Osteocyte (in vitro differentiated cells): ENCODE data around the gene PPFIA2. TPM values are rescaled to one million over a fixed set of nuclear protein-coding genes. Genes with fewer than 3 reads are reported as not detected.

Experiments used
- DNase-seq: peaks from one replicate; pipeline ENCODE4 v3.0.0; 2021; ENCODE audit warnings: mixed read lengths; ENCODE audit not compliant: unreplicated experiment; ENCODE audit errors: extremely low spot score
- H3K27ac Mint-ChIP-seq: one replicate; pipeline ENCODE4 v1.8.0; 2021; ENCODE audit warnings: mild to moderate bottlenecking, mixed read lengths; ENCODE audit not compliant: unreplicated experiment
- H3K27me3 Mint-ChIP-seq: one replicate; pipeline ENCODE4 v1.8.0; 2021; ENCODE audit warnings: mixed read lengths; ENCODE audit not compliant: unreplicated experiment
- H3K36me3 Mint-ChIP-seq: one replicate; pipeline ENCODE4 v1.8.0; 2021; ENCODE audit warnings: mixed read lengths; ENCODE audit not compliant: unreplicated experiment
- H3K4me1 Mint-ChIP-seq: one replicate; pipeline ENCODE4 v1.8.0; 2021; ENCODE audit warnings: mixed read lengths; ENCODE audit not compliant: unreplicated experiment
- H3K4me3 Mint-ChIP-seq: one replicate; pipeline ENCODE4 v1.8.0; 2021; ENCODE audit warnings: mild to moderate bottlenecking, moderate library complexity, mixed read lengths; ENCODE audit not compliant: unreplicated experiment
- H3K9me3 Mint-ChIP-seq: one replicate; pipeline ENCODE4 v1.8.0; 2021; ENCODE audit warnings: mixed read lengths; ENCODE audit not compliant: unreplicated experiment
- total RNA-seq: library from RNA; stranded (reverse); gene quantifications from 2 replicates; pipeline ENCODE4 v1.2.1, GENCODE V29; 2021
- TF ChIP-seq, protein P1 (sequence below): fragments of 200-600 bp; sonication (generic); IDR thresholded peaks from 2 replicates; pipeline ENCODE4 v1.5.0; 2021; ENCODE audit warnings: antibody characterized with exemption, mild to moderate bottlenecking, moderate library complexity

PPFIA2 gene
- total RNA-seq, 1 donor from 2014 or later = 0.67 TPM

DNA sequence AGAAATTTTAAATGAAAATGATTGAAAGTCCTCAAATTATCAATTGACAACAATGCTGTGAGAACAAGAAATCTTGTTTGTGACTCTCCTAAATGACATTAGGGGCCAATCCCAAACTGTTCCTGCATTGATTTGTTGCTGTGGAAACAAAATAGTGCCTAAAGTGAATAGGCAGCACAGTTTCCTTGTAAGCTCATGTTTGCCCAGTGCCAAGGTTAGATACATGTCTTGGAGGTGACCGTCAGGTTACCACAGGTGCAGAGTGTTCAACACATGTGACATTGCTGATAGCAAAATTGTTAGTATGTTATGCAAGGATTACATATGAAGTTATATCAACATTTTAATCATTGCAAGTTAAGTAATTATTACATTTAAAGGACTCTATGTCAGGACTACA lies 388.7 kb downstream of the PPFIA2 start:
- TF ChIP-seq, protein P1, sequence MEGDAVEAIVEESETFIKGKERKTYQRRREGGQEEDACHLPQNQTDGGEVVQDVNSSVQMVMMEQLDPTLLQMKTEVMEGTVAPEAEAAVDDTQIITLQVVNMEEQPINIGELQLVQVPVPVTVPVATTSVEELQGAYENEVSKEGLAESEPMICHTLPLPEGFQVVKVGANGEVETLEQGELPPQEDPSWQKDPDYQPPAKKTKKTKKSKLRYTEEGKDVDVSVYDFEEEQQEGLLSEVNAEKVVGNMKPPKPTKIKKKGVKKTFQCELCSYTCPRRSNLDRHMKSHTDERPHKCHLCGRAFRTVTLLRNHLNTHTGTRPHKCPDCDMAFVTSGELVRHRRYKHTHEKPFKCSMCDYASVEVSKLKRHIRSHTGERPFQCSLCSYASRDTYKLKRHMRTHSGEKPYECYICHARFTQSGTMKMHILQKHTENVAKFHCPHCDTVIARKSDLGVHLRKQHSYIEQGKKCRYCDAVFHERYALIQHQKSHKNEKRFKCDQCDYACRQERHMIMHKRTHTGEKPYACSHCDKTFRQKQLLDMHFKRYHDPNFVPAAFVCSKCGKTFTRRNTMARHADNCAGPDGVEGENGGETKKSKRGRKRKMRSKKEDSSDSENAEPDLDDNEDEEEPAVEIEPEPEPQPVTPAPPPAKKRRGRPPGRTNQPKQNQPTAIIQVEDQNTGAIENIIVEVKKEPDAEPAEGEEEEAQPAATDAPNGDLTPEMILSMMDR = no peak
- Mint-ChIP-seq H3K36me3 (no peaks in the 10 kb centered on the region), H3K4me1 (no peaks in the 10 kb centered on the region), H3K9me3 (no peaks in the 10 kb centered on the region), H3K4me3 (no peak overlapping the region), H3K27ac (no peak overlapping the region), H3K27me3 (no peaks in the 10 kb centered on the region)
- DNase-seq = no peak

DNA sequence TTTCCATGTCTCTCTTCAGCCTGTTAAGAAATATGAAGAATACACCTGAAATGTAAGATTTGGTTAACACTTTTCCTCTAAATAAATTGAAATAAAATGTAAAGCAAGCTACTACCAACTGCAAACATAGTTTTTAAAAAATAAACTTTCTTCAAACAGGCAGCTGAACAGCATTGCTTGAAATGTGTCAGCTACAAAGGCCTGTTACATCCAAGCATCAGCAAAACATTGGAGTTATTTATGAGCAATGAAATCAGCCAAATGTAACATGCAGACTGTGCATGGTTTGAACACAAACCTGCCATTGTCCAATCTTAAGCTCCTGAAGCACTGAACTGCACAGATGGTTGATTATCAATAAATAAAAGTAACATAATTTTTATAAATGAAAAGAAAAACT lies 390.0 kb downstream of the PPFIA2 start:
- no peak overlapping the region for H3K4me3 Mint-ChIP-seq
- no peak overlapping the region for H3K27ac Mint-ChIP-seq
- no peaks in the 10 kb centered on the region for H3K4me1 Mint-ChIP-seq
- TF ChIP-seq, protein P1 = no peak
- H3K36me3 Mint-ChIP-seq = no peaks in the 10 kb centered on the region
- H3K9me3 Mint-ChIP-seq = no peaks in the 10 kb centered on the region
- DNase-seq = no peak
- H3K27me3 Mint-ChIP-seq = no peaks in the 10 kb centered on the region

DNA sequence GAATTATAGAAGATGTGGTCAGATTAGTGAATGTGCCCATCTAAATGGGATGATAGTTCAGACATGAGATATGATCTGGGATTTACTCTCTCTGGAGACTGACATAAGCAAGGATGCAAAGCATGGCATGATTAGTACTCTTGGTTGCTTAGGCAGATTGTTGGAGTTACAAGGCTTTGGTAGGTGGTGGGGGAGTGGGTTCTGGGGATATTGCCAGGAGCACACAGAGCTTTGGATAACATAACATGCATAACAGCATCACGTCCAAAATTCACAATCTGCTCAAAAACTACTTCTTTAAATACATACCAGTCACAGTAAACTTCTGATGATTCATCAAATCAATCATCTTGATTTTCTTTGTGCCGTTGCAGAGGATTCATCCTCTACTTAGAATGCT lies 393.9 kb downstream of the PPFIA2 start:
- TF ChIP-seq, protein P1 = no peak
- no peaks in the 10 kb centered on the region for H3K4me1 Mint-ChIP-seq
- peaks cover 2% of the 10 kb centered on the region for H3K27me3 Mint-ChIP-seq
- no peaks in the 10 kb centered on the region for H3K36me3 Mint-ChIP-seq
- no peak for DNase-seq
- no peak overlapping the region for H3K4me3 Mint-ChIP-seq
- H3K9me3 Mint-ChIP-seq = no peaks in the 10 kb centered on the region
- H3K27ac Mint-ChIP-seq = no peak overlapping the region

DNA sequence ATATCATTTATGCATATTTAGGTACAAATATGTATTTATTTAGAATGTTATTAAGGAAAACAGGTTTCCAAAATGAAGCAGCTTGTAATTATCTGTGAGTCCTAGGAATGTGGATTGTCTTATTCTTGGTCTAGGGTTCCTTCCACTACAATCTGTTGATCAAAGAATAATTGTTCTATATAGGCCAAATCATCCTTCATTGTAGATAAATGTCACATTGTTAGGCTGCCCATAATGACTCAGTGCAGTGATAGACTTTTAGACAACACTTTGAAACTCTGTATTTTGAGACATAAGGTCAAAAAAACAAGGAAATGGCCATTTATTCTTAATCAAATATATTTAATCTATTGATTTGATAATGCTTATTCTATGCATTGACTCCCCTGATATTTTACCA lies 398.2 kb downstream of the PPFIA2 start:
- Mint-ChIP-seq H3K27ac (no peak overlapping the region), H3K4me1 (no peaks in the 10 kb centered on the region), H3K27me3 (peaks cover 8% of the 10 kb centered on the region), H3K9me3 (no peaks in the 10 kb centered on the region), H3K36me3 (no peaks in the 10 kb centered on the region), H3K4me3 (no peak overlapping the region)
- DNase-seq = no peak
- TF ChIP-seq, protein P1 = no peak

DNA sequence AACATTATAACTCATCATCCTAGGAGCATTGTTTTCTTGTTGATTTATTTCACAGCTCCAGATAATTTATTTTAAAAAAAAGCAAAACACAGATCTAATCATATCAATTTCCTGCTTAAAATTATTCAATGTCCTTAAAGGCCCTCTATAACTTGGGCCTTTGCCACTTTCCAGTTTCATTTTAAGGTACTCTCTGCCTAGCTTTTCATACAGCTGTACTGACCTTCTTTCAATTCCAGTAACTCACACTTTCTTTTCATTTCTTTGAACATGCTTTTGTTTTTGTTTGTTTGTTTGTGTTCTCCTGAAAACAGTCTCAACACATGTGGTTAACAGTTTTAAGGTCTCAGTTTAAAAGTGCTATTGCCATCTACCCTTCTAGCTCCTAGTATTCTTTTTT lies 399.4 kb downstream of the PPFIA2 start:
- no peak for DNase-seq
- H3K27ac Mint-ChIP-seq = no peak overlapping the region
- H3K36me3 Mint-ChIP-seq = no peaks in the 10 kb centered on the region
- H3K9me3 Mint-ChIP-seq = no peaks in the 10 kb centered on the region
- TF ChIP-seq, protein P1 = no peak
- peaks cover 8% of the 10 kb centered on the region for H3K27me3 Mint-ChIP-seq
- H3K4me3 Mint-ChIP-seq = no peak overlapping the region
- H3K4me1 Mint-ChIP-seq = no peaks in the 10 kb centered on the region
